H1 (cell line): ENCODE data around the gene PRR7.

Experiments used
- CTCF ChIP-seq, 3 experiments: IDR thresholded peaks; 1 replicate in 2 of 3; 2 replicates in 1 of 3; pipeline versions ENCODE4 v1.5.1 to v1.6.1; 2011; ENCODE audit warnings: low read length in 3 of 3, mild to moderate bottlenecking in 3 of 3, inconsistent platforms in 2 of 3, low read depth in 1 of 3, moderate library complexity in 1 of 3; ENCODE audit not compliant: insufficient read depth in 1 of 3; ENCODE audit errors: control extremely low read depth in 1 of 3
- EGR1 ChIP-seq: IDR thresholded peaks from 2 replicates; pipeline ENCODE4 v1.6.1; 2011; ENCODE audit warnings: low read depth, low read length, borderline replicate concordance
- POLR2AphosphoS5 ChIP-seq: IDR thresholded peaks from 2 replicates; pipeline ENCODE4 v1.6.1; 2011; ENCODE audit warnings: low read depth, low read length
- RXRA ChIP-seq: IDR thresholded peaks from 2 replicates; pipeline ENCODE4 v1.6.1; 2011; ENCODE audit warnings: low read depth, mild to moderate bottlenecking, low read length, moderate library complexity; ENCODE audit not compliant: insufficient read depth
- TAF1 ChIP-seq: IDR thresholded peaks from 2 replicates; pipeline ENCODE4 v1.6.1; 2011; ENCODE audit warnings: mild to moderate bottlenecking, low read depth, low read length
- ZNF274 ChIP-seq: IDR thresholded peaks from 2 replicates; pipeline ENCODE4 v1.7.0; 2012; ENCODE audit warnings: low read length, borderline replicate concordance; ENCODE audit errors: extremely low read depth

GRCh38 chr5:177492841-177493240, 46.2 kb downstream of the PRR7 start:
- TF ChIP-seq ZNF274 (no peak), POLR2AphosphoS5 (peak; percentile 63), CTCF (IDR thresholded peaks at IDR 0.05; ENCODE audit: control extremely low read depth in 1 of 3, insufficient read depth in 1 of 3, low read depth in 1 of 3, low read length in 3 of 3) (no peak), EGR1 (no peak), RXRA (no peak), TAF1 (no peak)
